SU-DHL-6 (cell line): ENCODE data around the gene ZNF74.
"Not testable (repeated sequence)": the region's sequence is repeated elsewhere in the genome, so short reads cannot be mapped to it uniquely, and the experiment has no call there.

Source experiments
- H2AFZ ChIP-seq: fragments of 200-600 bp; sonication (generic); 2 replicates; pipeline ENCODE4 v1.6.1; 2014; ENCODE audit warnings: low read depth, mild to moderate bottlenecking, moderate library complexity, mixed read lengths, antibody characterized with exemption, low read length; ENCODE audit not compliant: severe bottlenecking
- H3F3A ChIP-seq: fragments of 200-600 bp; shearing (Covaris generic); 2 replicates; pipeline ENCODE4 v1.6.0; 2016; ENCODE audit warnings: antibody characterized with exemption, mild to moderate bottlenecking; ENCODE audit not compliant: insufficient read depth
- H3K27ac ChIP-seq: fragments of 200-600 bp; sonication (generic); 2 replicates; pipeline ENCODE4 v1.5.1; 2016; ENCODE audit warnings: low read depth, mild to moderate bottlenecking, low read length, moderate library complexity, mixed read lengths
- H3K27me3 ChIP-seq: fragments of 200-600 bp; sonication (generic), shearing (Covaris generic); 2 replicates; pipeline ENCODE4 v1.6.0; 2014; ENCODE audit warnings: mild to moderate bottlenecking, low read length
- H3K36me3 ChIP-seq: fragments of 200-600 bp; sonication (generic); 2 replicates; pipeline ENCODE4 v1.6.1; 2014; ENCODE audit warnings: mild to moderate bottlenecking, low read length, mixed read lengths
- H3K4me2 ChIP-seq: fragments of 300-600, 200-600 bp; shearing (Covaris generic), sonication (generic); 2 replicates; pipeline ENCODE4 v1.6.0; 2014; ENCODE audit warnings: low read length, low read depth, mild to moderate bottlenecking; ENCODE audit not compliant: poor library complexity, severe bottlenecking
- H3K4me3 ChIP-seq: fragments of 200-600 bp; sonication (generic); 2 replicates; pipeline ENCODE4 v1.5.1; 2014; ENCODE audit warnings: antibody characterized with exemption, low read length, mild to moderate bottlenecking, mixed read lengths; ENCODE audit not compliant: insufficient read depth, poor library complexity, severe bottlenecking
- H3K79me2 ChIP-seq: fragments of 200-600 bp; sonication (generic); 2 replicates; pipeline ENCODE4 v1.6.1; 2014; ENCODE audit warnings: mild to moderate bottlenecking, low read length, moderate library complexity; ENCODE audit not compliant: insufficient read depth
- H3K9ac ChIP-seq: fragments of 200-600 bp; sonication (generic); 2 replicates; pipeline ENCODE4 v1.7.0; 2014; ENCODE audit warnings: mild to moderate bottlenecking, low read length
- H3K9me2 ChIP-seq: fragments of 200-600 bp; sonication (generic); replicated peaks from 2 replicates; pipeline ENCODE4 v1.6.1; 2014; ENCODE audit warnings: low read length; ENCODE audit not compliant: insufficient read depth
- H3K9me3 ChIP-seq: fragments of 200-600 bp; sonication (generic); 2 replicates; pipeline ENCODE4 v1.6.1; 2014; ENCODE audit warnings: low read length, mixed read lengths; ENCODE audit not compliant: insufficient read depth
- H4K20me1 ChIP-seq: fragments of 200-600 bp; sonication (generic); 2 replicates; pipeline ENCODE4 v1.6.1; 2014; ENCODE audit warnings: low read depth, mild to moderate bottlenecking, antibody characterized with exemption, low read length, moderate library complexity, mixed read lengths
- CTCF ChIP-seq: fragments of 200-600 bp; sonication (generic); IDR thresholded peaks from one replicate; pipeline ENCODE4 v1.5.1; 2017; ENCODE audit warnings: antibody characterized with exemption, mild to moderate bottlenecking, low read length, moderate library complexity; ENCODE audit not compliant: insufficient read depth, poor library complexity, severe bottlenecking
- EZH2phosphoT487 ChIP-seq: fragments of 200-600 bp; sonication (generic), shearing (Covaris generic); conservative IDR thresholded peaks from 2 replicates; pipeline ENCODE4 v1.6.1; 2018; ENCODE audit warnings: mild to moderate bottlenecking, antibody characterized with exemption, low read length, moderate library complexity, mixed read lengths

The ZNF74 gene

GRCh38 chr22:20390394-20390907, 3.5 kb upstream of the ZNF74 start:
- H3F3A ChIP-seq, result no peaks in the 10 kb centered on the region
- no peak overlapping the region for H3K9ac ChIP-seq
- H3K36me3 ChIP-seq, result no peaks in the 10 kb centered on the region
- H3K27ac ChIP-seq, result no peak overlapping the region
- no peaks in the 10 kb centered on the region for H3K27me3 ChIP-seq
- H2AFZ ChIP-seq, result no peak overlapping the region
- no peaks in the 10 kb centered on the region for H4K20me1 ChIP-seq
- no peak for TF ChIP-seq CTCF
- TF ChIP-seq EZH2phosphoT487, result no peak
- H3K4me3 ChIP-seq, result no peak overlapping the region
- H3K9me2 ChIP-seq, result no peaks in the 10 kb centered on the region
- H3K79me2 ChIP-seq, result no peaks in the 10 kb centered on the region
- H3K4me2 ChIP-seq, result no peak overlapping the region
- H3K9me3 ChIP-seq, result no peaks in the 10 kb centered on the region

- Histone ChIP-seq H3K4me2 (no peak overlapping the region), H3K36me3 (no peaks in the 10 kb centered on the region), H3K9ac (no peak overlapping the region), H3K9me2 (no peaks in the 10 kb centered on the region), H3K27ac (no peak overlapping the region), H3K4me3 (no peak overlapping the region), H3K27me3 (no peaks in the 10 kb centered on the region), H3K79me2 (no peaks in the 10 kb centered on the region), H2AFZ (no peak overlapping the region), H3K9me3 (no peaks in the 10 kb centered on the region), H3F3A (no peaks in the 10 kb centered on the region), H4K20me1 (no peaks in the 10 kb centered on the region)
- TF ChIP-seq EZH2phosphoT487, result no peak
- no peak for TF ChIP-seq CTCF
Measured at GRCh38 chr22:20391222-20391621, 2.7 kb upstream of the ZNF74 start.

GRCh38 chr22:20392365-20392881, 1.5 kb upstream of the ZNF74 start:
- not testable (repeated sequence) for H4K20me1 ChIP-seq, H3K27me3 ChIP-seq, H3K27ac ChIP-seq, H3K9me3 ChIP-seq, H3K79me2 ChIP-seq, H3F3A ChIP-seq, H3K9ac ChIP-seq, H3K9me2 ChIP-seq, H2AFZ ChIP-seq, H3K4me2 ChIP-seq, H3K36me3 ChIP-seq, H3K4me3 ChIP-seq

- Histone ChIP-seq H3K9ac (no peak overlapping the region), H3K4me3 (no peak overlapping the region), H3K36me3 (no peaks in the 10 kb centered on the region), H3K9me3 (no peaks in the 10 kb centered on the region), H2AFZ (no peak overlapping the region), H4K20me1 (no peaks in the 10 kb centered on the region), H3K9me2 (no peaks in the 10 kb centered on the region), H3K27ac (no peak overlapping the region), H3F3A (no peaks in the 10 kb centered on the region), H3K4me2 (no peak overlapping the region), H3K27me3 (no peaks in the 10 kb centered on the region), H3K79me2 (no peaks in the 10 kb centered on the region)
- TF ChIP-seq CTCF, result no peak
- no peak for TF ChIP-seq EZH2phosphoT487
Measured at GRCh38 chr22:20392983-20393704, 807 bp upstream of the ZNF74 start.
